ENCODE results near the gene STARD8. TPM values are rescaled to one million over a fixed set of nuclear protein-coding genes. Genes with fewer than 3 reads are reported as not detected.
A peak's percentile ranks its signal among the peaks of the same experiment; 100 is the strongest.

STARD8 gene
- total and polyA plus RNA-seq, 2 donors (not counting 3 experiments of a cell fraction or from before 2014, with no cell fraction given): 6.8 to 14.8 TPM

DNA sequence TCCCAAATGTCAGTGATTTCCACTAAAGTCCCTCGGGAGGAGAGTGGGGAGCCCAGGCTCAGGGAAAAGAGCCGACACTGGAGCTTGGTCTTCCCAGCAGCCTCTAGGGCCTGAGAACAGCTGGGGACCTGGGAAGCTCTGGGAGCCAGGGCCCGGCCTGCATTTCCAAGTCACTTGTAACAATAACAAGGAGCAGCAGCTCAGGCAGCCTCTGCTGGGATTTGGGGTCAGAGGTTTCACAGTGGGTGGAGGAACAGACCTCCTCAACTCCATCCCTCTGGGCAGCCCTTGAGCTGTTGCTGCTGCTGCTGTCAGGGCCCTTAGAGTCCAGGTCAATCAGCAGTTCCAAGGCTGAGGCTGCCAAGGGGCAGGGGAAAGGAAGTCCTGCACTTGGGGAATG is 11.1 kb downstream of the STARD8 start:
- H3K4me3 ChIP-seq (replicated peaks in 1 of 3; ENCODE audit: insufficient read depth in 1 of 3, low read depth in 1 of 3, low read length in 3 of 3): no peak overlapping the region
- POLR2A ChIA-PET: no interaction called here
- dilution Hi-C loops (cut with MboI; ENCODE audit: extremely low pct_ligation_motif_present, low sequenced_read_pairs): no loop called here
- H3K79me2 ChIP-seq (ENCODE audit: control insufficient read depth, insufficient read depth, low read length): no peaks in the 10 kb centered on the region
- FAIRE-seq (peak; percentile 12), DNase-seq (ENCODE audit: low read depth, low spot score) (no peak)
- no peaks in the 10 kb centered on the region for H3K9me1 ChIP-seq (replicated peaks; ENCODE audit: control insufficient read depth, extremely low read depth, insufficient read depth, low read length)
- no peaks in the 10 kb centered on the region for H3K27me3 ChIP-seq (ENCODE audit: control insufficient read depth in 2 of 2, insufficient read depth in 2 of 2, low read length in 2 of 2)
- no peaks in the 10 kb centered on the region for H3K9me3 ChIP-seq (replicated peaks; ENCODE audit: control insufficient read depth, insufficient read depth, low read length)
- H3K27ac ChIP-seq (ENCODE audit: insufficient read depth, low read depth, low read length): no peak overlapping the region
- no peak overlapping the region for H2AFZ ChIP-seq (ENCODE audit: low read depth, low read length)
- intact Hi-C loops (cut with micrococcal nuclease): no loop called here
- CTCF ChIA-PET: interaction anchor here (1.1 kb wide), 1 partner anchor 59 kb away, joined by 3 read pairs; no protein-coding TSS in a partner anchor
- H4K20me1 ChIP-seq (replicated peaks; ENCODE audit: control insufficient read depth, extremely low read depth, insufficient read depth, low read length): no peaks in the 10 kb centered on the region
- BruUV-seq (replicated peaks): no TSS peak
- no peak for TF ChIP-seq JUN (IDR thresholded peaks at IDR 0.05; ENCODE audit: borderline replicate concordance, insufficient read depth, insufficient read length, low read depth)
- TF ChIP-seq EZH2 (IDR thresholded peaks at IDR 0.05; ENCODE audit: borderline replicate concordance, low read depth, low read length, severe bottlenecking): no peak
- TF ChIP-seq, protein P1, sequence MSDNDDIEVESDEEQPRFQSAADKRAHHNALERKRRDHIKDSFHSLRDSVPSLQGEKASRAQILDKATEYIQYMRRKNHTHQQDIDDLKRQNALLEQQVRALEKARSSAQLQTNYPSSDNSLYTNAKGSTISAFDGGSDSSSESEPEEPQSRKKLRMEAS (IDR thresholded peaks at IDR 0.05; ENCODE audit: insufficient read depth, insufficient read length): no peak
- no peak for TF ChIP-seq FOS (IDR thresholded peaks at IDR 0.05; ENCODE audit: borderline replicate concordance, insufficient read depth, low read length)
- TF ChIP-seq CTCF (IDR thresholded peaks at IDR 0.05; ENCODE audit: extremely low read depth in 1 of 2, insufficient read depth in 1 of 2, low read depth in 1 of 2, low read length in 2 of 2): no peak
- H3K9ac ChIP-seq (replicated peaks; ENCODE audit: extremely low read depth, insufficient read depth, low read length): no peak overlapping the region
- H3K4me2 ChIP-seq (ENCODE audit: insufficient read depth, low read length): no peak overlapping the region
- peaks cover 5% of the 10 kb centered on the region for H3K4me1 ChIP-seq (ENCODE audit: control insufficient read depth, extremely low read depth, insufficient read depth, low read length)
- H3K36me3 ChIP-seq (ENCODE audit: control insufficient read depth in 2 of 2, extremely low read depth in 1 of 2, insufficient read depth in 2 of 2, low read length in 2 of 2): no peaks in the 10 kb centered on the region

DNA sequence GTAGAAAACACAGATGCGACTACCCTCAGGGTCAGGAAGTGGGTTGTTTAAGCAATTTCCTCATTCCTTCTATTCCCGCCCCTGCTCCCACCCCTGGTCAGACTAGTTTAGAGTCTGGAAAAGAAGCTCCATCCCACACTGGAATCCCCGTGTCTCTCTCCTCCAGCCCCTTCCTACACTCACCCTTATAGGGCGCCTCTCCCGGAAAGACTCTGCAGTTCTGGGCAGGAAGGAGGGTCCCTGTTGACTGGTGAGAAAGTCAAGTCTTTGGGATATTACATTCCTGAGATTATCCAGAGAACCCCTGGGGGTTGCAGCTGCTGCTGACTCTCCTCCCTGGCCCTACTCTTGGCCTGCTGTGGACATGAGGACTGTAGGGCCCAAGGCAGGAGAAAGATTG is 11.9 kb downstream of the STARD8 start:
- no peak for DNase-seq (ENCODE audit: low read depth, low spot score)
- H3K27ac ChIP-seq (ENCODE audit: insufficient read depth, low read depth, low read length): no peak overlapping the region
- H3K27me3 ChIP-seq (ENCODE audit: control insufficient read depth in 2 of 2, insufficient read depth in 2 of 2, low read length in 2 of 2): no peaks in the 10 kb centered on the region
- H3K9me3 ChIP-seq (replicated peaks; ENCODE audit: control insufficient read depth, insufficient read depth, low read length): no peaks in the 10 kb centered on the region
- H4K20me1 ChIP-seq (replicated peaks; ENCODE audit: control insufficient read depth, extremely low read depth, insufficient read depth, low read length): no peaks in the 10 kb centered on the region
- no peaks in the 10 kb centered on the region for H3K36me3 ChIP-seq (ENCODE audit: control insufficient read depth in 2 of 2, extremely low read depth in 1 of 2, insufficient read depth in 2 of 2, low read length in 2 of 2)
- no TSS peak for BruUV-seq (replicated peaks)
- no peak overlapping the region for H3K9ac ChIP-seq (replicated peaks; ENCODE audit: extremely low read depth, insufficient read depth, low read length)
- H3K4me2 ChIP-seq (ENCODE audit: insufficient read depth, low read length): no peak overlapping the region
- H3K9me1 ChIP-seq (replicated peaks; ENCODE audit: control insufficient read depth, extremely low read depth, insufficient read depth, low read length): no peaks in the 10 kb centered on the region
- CTCF ChIA-PET: no interaction called here
- no peak overlapping the region for H2AFZ ChIP-seq (ENCODE audit: low read depth, low read length)
- no peak for FAIRE-seq
- no peak overlapping the region for H3K4me3 ChIP-seq (replicated peaks in 1 of 3; ENCODE audit: insufficient read depth in 1 of 3, low read depth in 1 of 3, low read length in 3 of 3)
- dilution Hi-C loops (cut with MboI; ENCODE audit: extremely low pct_ligation_motif_present, low sequenced_read_pairs): no loop called here
- TF ChIP-seq, protein P1 (IDR thresholded peaks at IDR 0.05; ENCODE audit: insufficient read depth, insufficient read length): no peak
- TF ChIP-seq MYC (IDR thresholded peaks at IDR 0.05; ENCODE audit: low read depth, low read length) (no peak), JUN (IDR thresholded peaks at IDR 0.05; ENCODE audit: borderline replicate concordance, insufficient read depth, insufficient read length, low read depth) (no peak), POLR2AphosphoS5 (IDR thresholded peaks at IDR 0.05; ENCODE audit: insufficient read depth, low read depth, low read length) (no peak), GATA2 (IDR thresholded peaks at IDR 0.05; ENCODE audit: insufficient read depth, insufficient read length, low read depth, low read length) (no peak), EZH2 (IDR thresholded peaks at IDR 0.05; ENCODE audit: borderline replicate concordance, low read depth, low read length, severe bottlenecking) (no peak), CTCF (IDR thresholded peaks at IDR 0.05; ENCODE audit: extremely low read depth in 1 of 2, insufficient read depth in 1 of 2, low read depth in 1 of 2, low read length in 2 of 2) (no peak), FOS (IDR thresholded peaks at IDR 0.05; ENCODE audit: borderline replicate concordance, insufficient read depth, low read length) (no peak), POLR2A (IDR thresholded peaks at IDR 0.05; ENCODE audit: low read depth, low read length) (no peak)
- POLR2A ChIA-PET: no interaction called here
- H3K4me1 ChIP-seq (ENCODE audit: control insufficient read depth, extremely low read depth, insufficient read depth, low read length): peaks cover 5% of the 10 kb centered on the region
- intact Hi-C loops (cut with micrococcal nuclease): no loop called here
- no peaks in the 10 kb centered on the region for H3K79me2 ChIP-seq (ENCODE audit: control insufficient read depth, insufficient read depth, low read length)
